Activated effector memory CD4-positive, alpha-beta T cell treated with Interleukin-2 at 50 U/mL for 16 hours (primary cell): Measurements from ENCODE around the gene GBF1.

Experiments
- DNase-seq: peaks from one replicate; pipeline ENCODE4 v3.0.0-alpha.2; 2020

The GBF1 gene

GRCh38 chr10:102426803-102427287 lies 181.5 kb downstream of the GBF1 start:
- DNase-seq = no peak

GRCh38 chr10:102429468-102429867 lies 184.1 kb downstream of the GBF1 start:
- no peak for DNase-seq

GRCh38 chr10:102431452-102432124 lies 186.3 kb downstream of the GBF1 start:
- no peak for DNase-seq
